ENCODE results near the gene KIRREL3.

DNA sequence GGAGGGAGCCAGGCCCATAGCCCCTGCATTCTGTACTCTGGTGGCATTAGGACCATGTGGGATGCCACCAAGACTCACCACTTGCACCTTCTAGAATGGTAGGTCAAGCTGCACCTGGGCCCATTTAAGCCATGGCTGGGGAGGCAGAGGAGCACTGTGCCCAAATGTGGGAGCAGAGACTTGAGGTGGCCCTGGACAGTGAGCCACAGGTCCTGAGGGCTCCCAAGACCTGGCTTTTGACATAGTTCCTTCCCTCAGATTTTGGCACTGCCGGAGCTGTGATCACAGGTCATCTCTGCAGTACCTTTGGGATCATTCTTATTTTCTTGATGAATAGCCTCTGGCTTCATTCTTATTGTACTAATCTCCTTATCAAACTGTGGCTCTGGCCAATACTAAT is 601.8 kb downstream of the KIRREL3 start:
- TF ChIP-seq EZH2 (IDR thresholded peaks at IDR 0.05; ENCODE audit: insufficient read depth, poor library complexity, severe bottlenecking) (no peak), EZH2phosphoT487 (IDR thresholded peaks at IDR 0.05; ENCODE audit: insufficient read depth, low read depth) (no peak)
